GM12878 (cell line): ENCODE measurements around the gene MPRIP. TPM values are rescaled to one million over a fixed set of nuclear protein-coding genes. Genes with fewer than 3 reads are reported as not detected.
A peak's percentile ranks its signal among the peaks of the same experiment; 100 is the strongest.
"Not testable (repeated sequence)": the region's sequence is repeated elsewhere in the genome, so short reads cannot be mapped to it uniquely, and the experiment has no call there.

Experiments used
- ATAC-seq: fragments of 200-7000 bp; cut with Tn5 transposase; 3 replicates; pipeline ENCODE4 v1.9.1; 2020; ENCODE audit warnings: mild to moderate bottlenecking, moderate library complexity
- BruUV-seq: library from RNA; stranded (reverse); fragments of 400-500 nt; replicated peaks from 2 replicates; lab custom pipeline; 2021; lab: Mats Ljungman, UMichigan
- CTCF ChIA-PET: fragments of 300-600 bp; sonication (Branson Sonifier 250); formaldehyde crosslinking; extraction: SDS; loops from one replicate; lab custom pipeline; 2021; ENCODE audit warnings: inconsistent platforms; lab: Yijun Ruan, JAX
- POLR2A ChIA-PET: fragments of 350-600 bp; formaldehyde crosslinking; extraction: SDS; loops from one replicate; lab custom pipeline; 2021; ENCODE audit warnings: inconsistent platforms; lab: Charles Lee
- RAD21 ChIA-PET: fragments of 300-600 bp; sonication (Branson Sonifier 250); formaldehyde crosslinking; loops from one replicate; lab custom pipeline; 2023; ENCODE audit warnings: antibody characterized with exemption; ENCODE audit not compliant: unreplicated experiment; lab: Charles Lee
- SMC1A ChIA-PET: fragments of 300-600 bp; sonication (Branson Sonifier 250); formaldehyde crosslinking; loops from one replicate; lab custom pipeline; 2023; ENCODE audit not compliant: unreplicated experiment, uncharacterized antibody; lab: Charles Lee
- DNase-seq: peaks from one replicate; pipeline ENCODE4 v3.0.0-alpha.2; 2011; ENCODE audit warnings: low read depth, low spot score
- FAIRE-seq: peaks from 3 replicates; lab custom pipeline; 2011; peaks lifted over from hg19 to GRCh38; lab: Jason Lieb, UNC
- H2AFZ ChIP-seq: 2 replicates; pipeline ENCODE4 v1.6.0; 2011; ENCODE audit warnings: low read depth, low read length, control low read depth; ENCODE audit not compliant: control insufficient read depth
- H3K27ac ChIP-seq: 2 replicates; pipeline ENCODE4 v1.5.1; 2011; ENCODE audit warnings: control low read depth; ENCODE audit not compliant: control insufficient read depth, insufficient read depth
- H3K27me3 ChIP-seq, 2 experiments: replicated peaks in 1 of 2; 2 replicates each; pipeline versions ENCODE4 v1.6.0 to v1.6.1; 2011; ENCODE audit warnings: low read length in 1 of 2; ENCODE audit not compliant: control insufficient read depth in 2 of 2, insufficient read depth in 2 of 2
- H3K36me3 ChIP-seq, 2 experiments: 2 replicates each; pipeline ENCODE4 v1.5.1; 2011; ENCODE audit warnings: low read length in 1 of 2; ENCODE audit not compliant: control insufficient read depth in 2 of 2, insufficient read depth in 2 of 2
- H3K4me1 ChIP-seq: 2 replicates; pipeline ENCODE4 v1.6.1; 2011; ENCODE audit warnings: mild to moderate bottlenecking, low read length, moderate library complexity, mixed read lengths; ENCODE audit not compliant: control insufficient read depth, insufficient read depth
- H3K4me2 ChIP-seq: 2 replicates; pipeline ENCODE4 v1.6.0; 2011; ENCODE audit warnings: control low read depth; ENCODE audit not compliant: control insufficient read depth, insufficient read depth
- H3K4me3 ChIP-seq: fragments of 200-600 bp; sonication (generic); 2 replicates; pipeline ENCODE4 v1.5.1; 2016
- H3K79me2 ChIP-seq: 2 replicates; pipeline ENCODE4 v1.6.0; 2011; ENCODE audit warnings: low read length; ENCODE audit not compliant: control insufficient read depth, insufficient read depth
- H3K9ac ChIP-seq: 2 replicates; pipeline ENCODE4 v1.8.0; 2011; ENCODE audit warnings: low read length, control low read depth, mixed read lengths; ENCODE audit not compliant: control insufficient read depth, insufficient read depth
- H3K9me3 ChIP-seq: replicated peaks from 3 replicates; pipeline ENCODE4 v1.5.1; 2011; ENCODE audit warnings: mild to moderate bottlenecking, low read length; ENCODE audit not compliant: control insufficient read depth, insufficient read depth
- H4K20me1 ChIP-seq: 2 replicates; pipeline ENCODE4 v1.6.0; 2011; ENCODE audit not compliant: control insufficient read depth, insufficient read depth
- WGBS: methylation state at CpG from one replicate; pipeline ENCODE4 v1.1.6; 2016; ENCODE audit warnings: low lambda C conversion rate; ENCODE audit not compliant: insufficient replicate concordance, insufficient coverage; ENCODE audit errors: missing lambda C conversion rate; 5-methylcytosine and 5-hydroxymethylcytosine counted together
- in situ Hi-C: fragments of 300-500 bp; cut with MboI; formaldehyde crosslinking; loops from 9 replicates; pipeline ENCODE4 v1.14.3; 2018; ENCODE audit warnings: mixed read lengths
- intact Hi-C: fragments of 100-400 bp; cut with micrococcal nuclease; formaldehyde crosslinking; loops from one replicate; pipeline ENCODE4 v1.14.2; 2022; ENCODE audit not compliant: unreplicated experiment
- polyA plus RNA-seq, 11 experiments: library from polyadenylated mRNA; depleted of rRNA in 4 of 11; unstranded in 6 of 11; stranded (reverse) in 5 of 11; fragments of >200 nt; fragmentation: Nextera tagmentation in 4 of 11; fragmentation: Illumina TruSeq in 1 of 11; extraction: Ambion mirVana in 4 of 11; extraction: Trizol in 1 of 11; gene quantifications; 1 replicate in 1 of 11; 2 replicates in 10 of 11; pipeline versions ENCODE4 v1.2.1 to v1.2.3, GENCODE V29; 2011 to 2016; ENCODE audit warnings: inconsistent platforms in 2 of 11, missing spikeins in 2 of 11, low read depth in 1 of 11
- total RNA-seq, 4 experiments: library from RNA; depleted of rRNA in 3 of 4; stranded (reverse); fragments of >200 nt in 3 of 4; fragmentation: Illumina TruSeq in 1 of 4; extraction: Trizol in 1 of 4; gene quantifications; 2 replicates each; pipeline versions ENCODE4 v1.2.1 to v1.2.3, GENCODE V29; 2013 to 2021
- TF ChIP-seq, protein P1 (sequence below): fragments of 450-650 bp; formaldehyde crosslinking; IDR thresholded peaks from 2 replicates; pipeline ENCODE4 v1.5.0; 2022; ENCODE audit warnings: mild to moderate bottlenecking, missing genetic modification characterization

MPRIP gene
- total and polyA plus RNA-seq, 10 of the 15 experiments (the other 5 are each of a cell fraction or from before 2014, with no cell fraction given) = 16.5 to 168 (median 71.7) TPM

DNA sequence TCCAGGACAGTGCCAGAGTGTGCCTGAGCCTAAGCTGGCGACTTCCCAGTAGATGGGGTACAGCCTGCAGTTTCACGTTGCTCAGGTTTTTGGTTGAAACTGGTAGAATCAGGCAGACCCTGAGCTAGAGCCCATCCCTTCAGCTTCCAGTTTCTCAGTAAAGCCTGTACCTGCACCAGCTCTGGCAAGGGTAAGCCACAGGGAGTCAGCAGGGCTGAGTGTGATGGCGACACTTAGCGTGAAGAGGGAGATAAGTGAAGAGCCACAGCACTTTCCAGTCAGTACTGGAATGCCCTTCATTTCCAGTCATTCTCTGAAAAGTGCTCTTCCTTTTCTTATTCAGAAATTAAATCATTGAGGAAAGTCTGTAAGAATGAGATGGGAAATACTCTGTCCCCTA, 141.5 kb downstream of the MPRIP start:
- Histone ChIP-seq H3K4me2 (no peak overlapping the region), H3K79me2 (no peaks in the 10 kb centered on the region), H3K9ac (no peak overlapping the region), H3K27ac (no peak overlapping the region), H3K9me3 (no peaks in the 10 kb centered on the region), H3K27me3 (no peaks in the 10 kb centered on the region), H2AFZ (no peak overlapping the region), H3K36me3 (peaks cover 16 to 18% of the 10 kb centered on the region in 2 experiments; a peak in 3 of 4 replicates), H3K4me1 (peaks cover 44% of the 10 kb centered on the region), H4K20me1 (no peaks in the 10 kb centered on the region), H3K4me3 (no peak overlapping the region)
- intact Hi-C loops = no loop called here
- in situ Hi-C loops = no loop called here
- DNase-seq = no peak
- ChIA-PET SMC1A (interaction anchor here (1.4 kb wide), 1 partner anchor 21 kb away, joined by 3 read pairs; no protein-coding TSS in a partner anchor), CTCF (no interaction called here), POLR2A (no interaction called here), RAD21 (interaction anchor here (1.4 kb wide), 1 partner anchor 53 kb away, joined by 3 read pairs; the partner anchor contains the start of gene FLCN)
- TF ChIP-seq, protein P1, sequence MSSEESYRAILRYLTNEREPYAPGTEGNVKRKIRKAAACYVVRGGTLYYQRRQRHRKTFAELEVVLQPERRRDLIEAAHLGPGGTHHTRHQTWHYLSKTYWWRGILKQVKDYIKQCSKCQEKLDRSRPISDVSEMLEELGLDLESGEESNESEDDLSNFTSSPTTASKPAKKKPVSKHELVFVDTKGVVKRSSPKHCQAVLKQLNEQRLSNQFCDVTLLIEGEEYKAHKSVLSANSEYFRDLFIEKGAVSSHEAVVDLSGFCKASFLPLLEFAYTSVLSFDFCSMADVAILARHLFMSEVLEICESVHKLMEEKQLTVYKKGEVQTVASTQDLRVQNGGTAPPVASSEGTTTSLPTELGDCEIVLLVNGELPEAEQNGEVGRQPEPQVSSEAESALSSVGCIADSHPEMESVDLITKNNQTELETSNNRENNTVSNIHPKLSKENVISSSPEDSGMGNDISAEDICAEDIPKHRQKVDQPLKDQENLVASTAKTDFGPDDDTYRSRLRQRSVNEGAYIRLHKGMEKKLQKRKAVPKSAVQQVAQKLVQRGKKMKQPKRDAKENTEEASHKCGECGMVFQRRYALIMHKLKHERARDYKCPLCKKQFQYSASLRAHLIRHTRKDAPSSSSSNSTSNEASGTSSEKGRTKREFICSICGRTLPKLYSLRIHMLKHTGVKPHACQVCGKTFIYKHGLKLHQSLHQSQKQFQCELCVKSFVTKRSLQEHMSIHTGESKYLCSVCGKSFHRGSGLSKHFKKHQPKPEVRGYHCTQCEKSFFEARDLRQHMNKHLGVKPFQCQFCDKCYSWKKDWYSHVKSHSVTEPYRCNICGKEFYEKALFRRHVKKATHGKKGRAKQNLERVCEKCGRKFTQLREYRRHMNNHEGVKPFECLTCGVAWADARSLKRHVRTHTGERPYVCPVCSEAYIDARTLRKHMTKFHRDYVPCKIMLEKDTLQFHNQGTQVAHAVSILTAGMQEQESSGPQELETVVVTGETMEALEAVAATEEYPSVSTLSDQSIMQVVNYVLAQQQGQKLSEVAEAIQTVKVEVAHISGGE (CRISPR knock-in tag) = no peak
- no peak for ATAC-seq
- BruUV-seq = no TSS peak
- peak; percentile 52 for FAIRE-seq
- 89% methylated on average over 4 of the region's 4 CpGs for WGBS

- H3K27me3 ChIP-seq, H3K4me2 ChIP-seq, ATAC-seq, CTCF ChIA-PET, POLR2A ChIA-PET, FAIRE-seq, H2AFZ ChIP-seq, H3K9ac ChIP-seq, in situ Hi-C loops, H3K79me2 ChIP-seq, RAD21 ChIA-PET, intact Hi-C loops, H3K9me3 ChIP-seq, H3K27ac ChIP-seq, H3K4me3 ChIP-seq, H4K20me1 ChIP-seq, DNase-seq: not testable (repeated sequence)
- SMC1A ChIA-PET = interaction anchor here (0.6 to 1.4 kb wide), 2 partner anchors 20 to 60 kb away, joined by 3 read pairs; no protein-coding TSS in a partner anchor
- BruUV-seq = TSS peak; percentile 16
- 69% methylated on average over 13 of the region's 13 CpGs for WGBS
- Histone ChIP-seq H3K36me3 (peaks cover 13 to 18% of the 10 kb centered on the region in 2 experiments; a peak in 3 of 4 replicates), H3K4me1 (peaks cover 36% of the 10 kb centered on the region)
Measured at GRCh38 chr17:17184985-17185757, 142.9 kb downstream of the MPRIP start.
